NCI-H345 treated with DMSO at 0.1 percent for 48 hours (cell line): ENCODE results near the gene TARP.
"Not testable (repeated sequence)": the region's sequence is repeated elsewhere in the genome, so short reads cannot be mapped to it uniquely, and the experiment has no call there.

Experiments
- DNase-seq: peaks from one replicate; lab custom pipeline; 2025; ENCODE audit not compliant: unreplicated experiment; lab: John Stamatoyannopoulos, UW

The TARP gene

DNA sequence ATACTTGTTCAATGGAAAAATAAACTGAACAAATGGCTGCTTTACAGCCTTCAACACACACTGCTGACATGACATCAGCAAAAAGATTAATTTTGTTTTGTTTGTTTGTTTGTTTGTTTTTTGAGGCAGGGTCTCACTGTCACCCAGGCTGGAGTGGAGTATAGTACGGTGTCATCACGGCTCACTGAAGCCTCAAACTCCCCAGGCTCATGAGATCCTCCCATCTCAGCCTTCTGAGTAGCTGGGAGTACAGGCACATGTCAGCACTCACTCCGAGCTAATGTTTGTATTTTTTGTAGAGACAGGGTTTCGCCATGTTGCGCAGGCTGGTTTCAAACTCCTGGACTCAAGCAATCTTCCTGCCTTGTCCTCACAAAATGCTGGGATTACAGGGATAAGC is 10.9 kb downstream of the TARP start:
- DNase-seq = no peak

DNA sequence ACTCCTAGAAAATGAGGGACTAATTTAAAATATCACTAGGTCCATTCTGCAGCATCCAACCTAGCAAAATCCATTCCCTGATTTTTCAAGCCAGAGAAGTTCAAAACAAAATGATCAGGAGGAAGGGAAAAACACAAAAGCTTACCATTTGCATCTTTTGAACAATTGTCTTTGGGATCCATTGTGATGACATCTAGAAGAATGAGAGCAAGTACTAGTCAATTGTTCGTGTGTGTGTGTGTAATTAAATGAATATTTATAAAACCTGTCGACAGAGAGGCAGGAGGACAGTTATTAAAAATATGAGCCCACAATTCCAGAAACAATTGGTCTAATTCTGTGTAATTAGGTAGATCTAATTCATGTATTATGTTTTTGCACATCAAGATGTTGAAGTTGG is 11.4 kb downstream of the TARP start:
- not testable (repeated sequence) for DNase-seq

DNA sequence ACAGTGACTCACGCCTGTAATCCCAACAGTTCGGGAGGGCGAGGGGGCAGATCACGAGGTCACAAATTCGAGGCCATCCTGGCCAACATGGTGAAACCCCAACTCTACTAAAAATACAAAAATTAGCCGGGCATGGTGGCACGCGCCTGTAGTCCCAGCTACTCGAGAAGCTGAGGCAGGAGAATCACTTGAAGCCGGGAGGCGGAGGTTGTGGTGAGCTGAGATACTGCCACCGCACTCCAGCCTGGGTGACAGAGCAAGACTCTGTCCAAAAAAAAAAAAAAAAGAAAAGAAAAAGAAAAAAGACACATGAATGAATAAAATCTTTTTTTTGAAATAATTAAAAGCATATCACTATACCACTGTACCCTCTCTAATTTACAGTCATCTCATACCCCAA is 11.8 kb downstream of the TARP start:
- DNase-seq = not testable (repeated sequence)

DNA sequence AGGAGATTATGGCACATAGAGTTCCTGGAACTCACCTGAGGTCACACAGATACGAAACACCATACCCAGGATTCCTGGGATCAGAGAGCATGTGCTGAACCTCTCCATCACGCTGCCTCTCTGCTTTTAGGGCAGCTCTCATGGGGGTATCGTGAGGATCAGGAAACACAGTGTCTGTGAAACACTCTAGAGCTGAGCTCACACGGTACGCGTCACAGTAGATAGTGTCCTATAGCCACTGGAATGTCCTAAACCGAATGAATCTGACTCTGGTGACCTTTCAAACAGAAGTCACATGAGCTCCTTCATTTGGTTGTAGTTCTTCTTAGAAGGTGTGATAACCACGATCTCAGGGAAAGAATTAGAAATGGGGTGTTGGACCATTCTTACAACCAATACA is 14.3 kb downstream of the TARP start:
- DNase-seq = not testable (repeated sequence)

DNA sequence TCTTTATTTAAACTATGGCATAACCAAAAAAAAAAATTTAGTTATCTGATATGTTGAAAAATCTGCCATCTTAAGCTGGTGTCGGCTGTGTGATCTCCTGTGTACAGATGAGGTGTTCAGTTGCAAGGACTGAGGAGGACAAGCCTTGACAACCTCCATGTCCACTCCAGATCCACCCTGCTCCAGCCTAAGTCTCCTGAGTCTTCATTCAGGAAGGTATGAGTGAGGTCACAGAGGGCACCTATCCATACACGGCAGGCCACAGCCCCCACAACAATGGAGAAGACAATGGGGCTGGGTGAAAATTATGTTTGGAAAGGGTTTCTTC is 16.1 kb downstream of the TARP start:
- DNase-seq = no peak

DNA sequence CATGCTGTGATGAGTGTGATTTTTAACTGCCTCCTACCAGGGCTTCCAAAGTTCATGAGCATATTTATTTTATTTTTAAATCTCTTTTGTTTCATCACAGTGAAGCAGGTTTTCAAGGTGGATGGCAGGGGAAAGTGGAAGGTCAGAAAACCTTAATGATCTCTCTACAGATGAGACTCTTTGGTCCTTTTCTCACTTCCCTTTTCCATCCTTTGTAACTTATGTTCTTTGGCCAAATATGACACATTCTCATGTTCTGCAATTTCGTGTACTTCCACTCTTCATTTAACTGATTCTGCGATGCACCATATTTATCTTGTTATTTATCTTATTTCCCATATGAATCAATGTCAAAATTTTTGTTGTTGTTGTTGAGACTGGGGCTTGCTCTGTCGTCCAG is 23.6 kb downstream of the TARP start:
- not testable (repeated sequence) for DNase-seq

DNA sequence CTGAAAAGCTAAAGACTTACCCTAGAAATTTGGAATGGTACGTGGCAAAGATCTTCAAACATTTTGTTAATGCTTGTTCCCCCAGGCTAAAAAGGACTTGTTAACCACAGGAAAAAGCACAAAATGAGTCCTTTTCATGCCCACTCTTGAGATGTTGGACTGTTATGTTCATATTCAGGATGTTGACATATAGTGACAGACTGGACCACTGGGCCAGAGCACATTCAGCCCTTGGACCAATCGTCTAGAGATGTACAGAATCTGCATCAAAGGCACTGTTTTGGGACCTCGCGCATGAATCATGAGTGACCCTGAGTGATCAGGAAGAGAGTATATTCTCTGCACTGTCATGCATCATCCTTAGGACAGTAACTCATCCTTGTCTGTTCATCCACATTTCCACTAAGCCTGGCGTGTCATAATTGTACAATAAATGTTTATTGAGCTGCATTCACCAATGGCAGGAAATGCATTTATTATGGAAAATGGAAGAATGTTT is 25.3 kb downstream of the TARP start:
- DNase-seq = no peak

DNA sequence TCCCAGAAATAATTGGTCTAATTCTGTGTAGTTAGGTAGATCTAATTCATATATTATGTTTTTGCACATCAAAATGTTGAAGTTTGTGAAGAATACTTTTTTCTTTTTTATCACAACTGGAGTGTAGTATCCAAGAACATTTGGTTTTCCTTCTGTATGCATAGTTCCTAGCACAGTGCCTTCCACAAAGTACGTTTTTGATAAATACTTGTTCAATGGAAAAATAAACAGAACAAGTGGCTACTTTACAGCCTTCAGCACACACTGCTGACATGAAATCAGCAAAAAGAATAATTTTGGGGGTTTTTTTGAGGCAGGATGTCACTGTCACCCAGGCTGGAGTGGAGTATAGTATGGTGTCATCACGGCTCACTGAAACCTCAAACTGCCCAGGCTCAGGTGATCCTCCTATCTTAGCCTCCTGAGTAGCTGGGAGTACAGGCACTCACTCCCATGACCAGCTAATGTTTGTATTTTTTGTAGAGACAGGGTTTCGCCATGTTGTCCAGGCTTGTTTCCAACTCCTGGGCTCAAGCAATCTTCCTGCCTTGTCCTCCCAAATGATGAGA is 27.9 kb downstream of the TARP start:
- no peak for DNase-seq

DNA sequence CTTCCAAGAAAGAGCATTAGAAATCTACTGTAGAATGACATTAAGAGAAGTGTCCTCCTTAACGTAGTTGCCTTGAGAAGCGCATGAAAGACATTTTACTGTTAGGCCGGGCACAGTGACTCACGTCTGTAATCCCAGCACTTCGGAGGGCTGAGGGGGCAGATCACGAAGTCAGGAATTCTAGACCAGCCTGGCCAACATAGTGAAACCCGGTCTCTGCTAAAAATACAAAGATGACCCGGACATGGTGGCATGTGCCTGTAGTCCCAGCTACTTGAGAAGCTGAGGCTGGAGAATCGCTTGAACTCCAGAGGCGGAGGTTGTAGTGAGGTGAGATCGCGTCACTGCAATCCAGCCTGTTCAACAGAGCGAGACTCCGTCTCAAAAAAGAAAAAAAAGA is 28.9 kb downstream of the TARP start:
- no peak for DNase-seq

DNA sequence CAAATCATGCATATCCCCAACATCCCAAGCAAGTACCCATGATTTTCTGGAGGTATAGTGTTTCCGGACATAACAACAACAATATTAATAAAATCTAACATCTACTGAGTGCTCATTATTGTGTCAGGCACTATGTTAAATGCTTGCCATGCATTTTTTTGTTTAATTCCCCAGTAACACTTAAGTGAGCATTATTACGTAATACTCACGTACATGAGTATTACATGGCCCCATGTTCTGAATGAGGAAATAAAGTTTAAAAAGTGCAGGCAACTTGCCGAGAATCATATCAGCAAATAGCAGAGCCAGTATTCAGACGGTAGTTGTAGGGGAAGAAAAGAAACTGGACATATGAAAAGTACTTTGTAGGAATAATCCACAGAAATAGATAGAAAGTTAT is 30.1 kb downstream of the TARP start:
- DNase-seq = not testable (repeated sequence)

DNA sequence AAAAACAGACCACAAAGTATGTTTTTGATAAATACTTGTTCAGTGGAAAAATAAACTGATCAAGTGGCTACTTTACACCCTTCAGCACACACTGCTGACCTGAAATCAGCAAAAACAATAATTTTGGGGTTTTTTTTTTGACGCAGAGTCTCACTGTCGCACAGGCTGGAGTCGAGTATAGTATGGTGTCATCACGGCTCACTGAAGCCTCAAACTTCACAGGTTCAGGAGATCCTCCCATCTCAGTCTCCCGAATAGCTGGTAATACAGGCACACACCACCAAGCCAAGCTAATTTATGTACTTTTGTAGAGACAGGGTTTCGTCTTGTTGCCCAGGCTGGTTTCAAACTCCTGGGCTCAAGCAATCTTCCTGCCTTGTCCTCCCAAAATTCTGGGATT is 30.6 kb downstream of the TARP start:
- DNase-seq = no peak

DNA sequence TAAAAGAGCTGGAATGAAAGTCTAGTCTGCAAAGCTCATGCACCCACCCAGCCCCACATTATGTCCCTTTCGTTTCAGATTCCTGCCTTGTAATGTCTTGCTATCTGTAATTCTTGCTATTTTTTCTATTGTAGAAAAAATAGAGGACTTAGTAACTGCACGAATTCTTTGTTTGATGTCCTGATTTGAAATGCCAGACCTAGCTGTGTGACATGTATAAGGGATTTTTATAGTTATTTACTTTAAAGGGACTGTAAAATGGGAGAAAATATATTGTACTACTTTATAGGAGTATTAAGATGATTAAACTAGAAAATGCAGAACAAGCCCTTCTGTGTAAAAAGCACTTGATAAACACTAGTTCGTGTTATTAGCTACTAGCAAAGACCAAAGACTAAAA is 32.4 kb downstream of the TARP start:
- DNase-seq = no peak

DNA sequence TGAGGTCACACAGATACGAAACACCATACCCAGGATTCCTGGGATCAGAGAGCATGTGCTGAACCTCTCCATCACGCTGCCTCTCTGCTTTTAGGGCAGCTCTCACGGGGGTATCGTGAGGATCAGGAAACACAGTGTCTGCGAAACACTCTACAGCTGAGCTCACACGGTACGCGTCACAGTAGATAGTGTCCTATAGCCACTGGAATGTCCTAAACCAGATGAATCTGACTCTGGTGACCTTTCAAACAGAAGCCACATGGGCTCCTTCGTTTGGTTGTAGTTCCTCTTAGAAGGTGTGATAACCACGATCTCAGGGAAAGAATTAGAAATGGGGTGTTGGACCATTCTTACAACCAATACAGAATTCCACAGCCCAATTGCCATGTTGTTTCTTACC is 34.3 kb downstream of the TARP start:
- DNase-seq = not testable (repeated sequence)

DNA sequence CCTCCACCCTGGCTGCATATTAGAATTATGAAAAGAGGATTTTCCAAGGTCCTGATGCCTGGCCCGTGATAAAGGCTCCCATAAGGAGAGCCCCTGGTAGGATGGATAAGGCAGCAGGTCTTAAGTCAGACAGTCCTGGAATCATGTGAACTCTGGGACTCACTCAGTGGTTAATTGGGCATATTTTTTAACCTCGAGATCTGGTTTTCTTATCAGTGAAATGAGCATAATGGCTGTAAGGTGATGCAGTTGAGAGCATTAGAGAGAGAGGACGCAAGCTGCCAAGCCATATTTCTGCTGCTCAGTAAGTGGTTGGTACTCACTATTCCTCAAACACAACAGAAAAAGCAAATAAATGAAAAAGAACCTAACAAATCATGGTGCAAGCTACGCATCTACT is 37.8 kb downstream of the TARP start:
- no peak for DNase-seq

DNA sequence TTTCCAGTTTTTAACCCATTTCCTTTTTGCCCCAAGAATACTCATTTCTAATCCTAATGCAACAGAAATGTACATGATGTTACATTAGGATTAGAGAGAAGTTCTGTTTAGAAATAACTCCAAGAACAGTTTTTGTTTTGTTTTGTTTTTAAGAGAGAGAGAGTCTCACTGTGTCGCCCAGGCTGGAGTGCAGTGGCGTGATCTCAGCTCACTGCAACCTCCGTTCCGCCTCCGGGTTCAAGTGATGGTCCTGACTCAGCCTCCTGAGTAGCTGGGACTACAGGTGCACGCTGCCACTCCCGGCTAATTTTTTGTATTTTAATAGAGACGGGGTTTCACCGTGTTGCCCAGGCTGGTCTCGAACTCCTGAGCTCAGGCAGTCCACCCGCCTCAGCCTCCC is 38.7 kb downstream of the TARP start:
- DNase-seq = not testable (repeated sequence)

DNA sequence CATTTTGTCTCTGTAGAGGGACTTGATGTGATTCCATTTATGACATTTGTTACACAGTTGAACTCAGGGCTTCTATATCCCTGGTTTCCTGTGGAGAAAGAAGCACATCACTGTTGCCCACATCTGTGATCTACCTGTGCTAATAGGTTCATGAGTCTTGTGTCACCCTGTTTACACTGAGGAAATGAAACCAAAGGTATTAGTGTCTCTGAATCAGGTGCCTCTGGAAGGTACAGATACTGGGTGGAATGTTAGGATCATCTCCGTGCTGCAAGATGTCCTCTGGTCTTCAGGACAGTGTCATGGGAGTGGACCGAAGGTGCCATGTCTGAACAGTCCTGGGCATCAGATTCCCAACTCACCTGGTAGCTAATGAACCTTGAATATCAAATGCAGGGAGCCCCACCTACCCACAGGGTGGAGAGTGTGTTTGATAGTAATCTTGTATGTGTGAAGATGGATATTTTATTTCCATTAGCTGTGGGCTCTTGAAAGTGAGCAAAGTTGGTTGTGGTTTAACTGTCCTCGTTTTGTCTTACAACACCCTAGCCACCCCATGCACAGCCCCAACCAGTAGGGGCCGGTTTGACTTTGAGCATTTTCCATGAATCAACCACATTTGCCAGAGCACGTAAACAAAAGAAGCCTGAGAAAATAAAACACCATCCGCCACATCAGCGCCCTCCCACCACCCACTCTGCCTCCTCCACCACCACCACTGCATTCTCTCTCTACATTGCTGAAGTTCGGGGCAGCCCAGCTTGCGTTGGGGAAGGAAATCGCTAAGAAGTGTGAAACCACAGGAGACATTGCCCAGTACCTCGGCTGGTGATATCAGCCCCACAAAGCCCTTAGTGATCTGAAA is 40.7 kb downstream of the TARP start:
- no peak for DNase-seq

DNA sequence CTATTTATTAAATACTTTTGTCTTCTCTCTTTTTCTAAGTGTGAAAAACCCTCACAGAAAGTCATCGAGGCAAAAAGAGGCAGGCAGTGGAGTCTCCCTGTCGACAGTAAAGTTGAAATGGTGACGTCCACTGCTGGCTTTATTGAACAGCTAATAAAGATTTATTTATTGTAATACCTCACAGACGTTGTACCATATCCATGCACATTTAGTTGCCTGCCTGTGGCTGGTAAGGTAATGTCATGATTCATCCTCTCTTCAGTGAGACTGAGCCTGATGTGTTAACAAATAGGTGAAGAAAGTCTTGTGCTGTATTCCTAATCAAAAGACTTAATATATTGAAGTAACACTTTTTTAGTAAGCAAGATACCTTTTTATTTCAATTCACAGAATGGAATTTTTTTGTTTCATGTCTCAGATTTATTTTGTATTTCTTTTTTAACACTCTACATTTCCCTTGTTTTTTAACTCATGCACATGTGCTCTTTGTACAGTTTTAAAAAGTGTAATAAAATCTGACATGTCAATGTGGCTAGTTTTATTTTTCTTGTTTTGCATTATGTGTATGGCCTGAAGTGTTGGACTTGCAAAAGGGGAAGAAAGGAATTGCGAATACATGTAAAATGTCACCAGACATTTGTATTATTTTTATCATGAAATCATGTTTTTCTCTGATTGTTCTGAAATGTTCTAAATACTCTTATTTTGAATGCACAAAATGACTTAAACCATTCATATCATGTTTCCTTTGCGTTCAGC is 43.4 kb downstream of the TARP start:
- no peak for DNase-seq

DNA sequence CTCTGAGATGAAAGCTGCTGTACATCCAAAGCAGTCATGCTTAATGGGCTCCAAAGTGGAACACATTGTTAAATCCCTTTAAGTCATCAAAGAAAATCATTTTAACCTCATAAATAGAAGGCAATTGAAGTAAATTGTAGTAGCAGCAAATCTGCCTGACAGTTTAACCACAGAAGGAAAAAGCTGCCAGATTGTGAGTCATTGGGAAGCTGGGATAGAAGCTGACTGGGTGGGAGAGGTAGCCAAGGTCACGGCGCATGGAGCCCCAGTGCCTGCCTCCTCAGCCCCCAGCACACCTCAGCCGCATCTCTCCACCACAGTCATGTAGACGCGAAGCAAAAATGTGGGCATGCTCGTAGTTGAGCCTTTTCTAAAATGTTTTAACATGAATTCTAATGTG is 44.0 kb downstream of the TARP start:
- no peak for DNase-seq

DNA sequence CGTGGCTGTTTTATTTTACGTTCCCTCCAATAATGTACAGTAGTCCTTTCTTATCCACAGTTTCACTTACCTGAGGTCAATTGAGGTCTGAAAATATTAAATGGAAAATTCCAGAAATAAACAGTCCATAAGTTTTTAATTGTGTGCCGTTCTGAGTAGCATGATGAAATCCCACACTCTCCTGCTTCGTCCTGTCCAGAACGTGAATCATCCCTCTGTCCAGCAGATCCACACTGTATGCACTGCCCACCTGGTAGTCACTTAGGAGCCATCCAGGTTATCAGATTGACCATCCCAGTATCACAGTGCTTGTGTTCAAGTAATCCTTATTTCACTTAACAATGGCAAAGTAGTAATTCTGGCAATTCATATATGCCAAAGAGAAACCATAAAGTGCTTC is 49.0 kb downstream of the TARP start:
- DNase-seq = no peak

DNA sequence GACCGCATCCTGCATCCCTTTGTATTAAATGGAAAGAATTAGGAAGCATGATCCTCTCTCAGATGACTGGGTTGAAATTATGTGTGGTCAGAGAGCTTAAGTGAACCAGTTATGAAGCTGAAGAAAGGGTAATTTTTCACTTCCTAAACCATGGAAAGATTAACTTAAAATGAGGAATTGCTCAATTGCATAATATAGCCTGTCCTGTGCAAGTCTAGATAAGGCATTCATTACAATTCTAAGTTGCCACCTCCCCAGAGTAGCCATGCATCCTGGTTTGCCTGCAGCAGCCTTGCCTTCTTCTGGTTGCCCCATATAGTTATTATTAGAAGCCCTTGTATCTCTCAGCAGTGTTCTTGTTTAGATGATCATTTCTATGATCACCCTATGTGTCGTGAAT is 50.1 kb downstream of the TARP start:
- no peak for DNase-seq

DNA sequence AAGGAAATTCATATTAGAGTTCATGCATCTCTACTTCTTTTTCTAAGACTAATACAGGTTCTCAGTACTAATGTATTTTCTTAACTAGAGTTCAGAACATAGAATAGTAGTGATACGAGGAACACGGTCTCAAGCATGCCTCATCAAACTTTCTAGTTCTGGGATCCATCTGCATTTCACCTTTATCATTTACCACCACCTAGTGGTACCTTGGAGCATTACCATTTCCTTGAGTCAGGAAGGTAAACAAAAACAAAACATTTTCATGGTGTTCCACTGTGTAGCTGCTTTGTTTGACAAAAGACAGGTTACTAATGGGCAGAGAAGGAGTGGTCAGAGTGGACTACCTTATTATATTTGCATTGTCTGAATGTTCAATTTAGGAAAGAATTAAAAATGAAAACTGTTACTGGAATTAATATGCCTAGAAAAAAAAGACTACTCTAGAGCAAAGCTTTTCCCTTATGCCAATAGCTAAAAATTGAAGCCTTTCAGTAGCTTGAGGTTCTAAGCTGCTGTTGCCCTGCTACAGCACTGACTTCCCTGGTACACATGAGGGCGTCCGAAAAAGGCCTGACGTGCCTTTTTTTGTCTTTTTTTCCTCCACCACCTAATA is 50.8 kb downstream of the TARP start:
- peak; percentile 15 for DNase-seq

DNA sequence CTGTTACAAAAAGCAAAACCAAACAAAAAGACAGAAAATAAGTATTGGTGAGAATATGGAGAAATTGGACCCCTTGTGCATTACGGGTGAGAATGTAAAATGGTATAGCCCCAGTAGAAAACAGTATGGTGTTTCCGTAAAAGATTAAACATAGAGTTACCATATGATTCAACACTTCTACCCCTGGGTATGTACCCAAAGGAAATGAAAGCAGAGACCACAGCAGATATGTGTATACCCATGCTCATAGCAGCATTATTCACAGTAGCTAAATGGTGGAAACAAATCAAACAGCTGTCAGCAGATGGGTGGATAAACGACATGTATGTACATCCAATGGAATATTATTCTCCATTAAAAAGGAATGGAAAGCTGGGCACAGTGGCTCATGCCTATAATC is 53.0 kb downstream of the TARP start:
- DNase-seq = no peak
